Nucleus accumbens (tissue), 56 donors: Measurements from ENCODE around the gene AKAP10.
"Not testable (repeated sequence)": the region's sequence is repeated elsewhere in the genome, so short reads cannot be mapped to it uniquely, and the experiment has no call there.

ENCODE experiments used
- DNase-seq, 56 donors: peaks; one replicate each; lab custom pipeline; 2025; lab: John Stamatoyannopoulos, UW

Gene AKAP10

DNA sequence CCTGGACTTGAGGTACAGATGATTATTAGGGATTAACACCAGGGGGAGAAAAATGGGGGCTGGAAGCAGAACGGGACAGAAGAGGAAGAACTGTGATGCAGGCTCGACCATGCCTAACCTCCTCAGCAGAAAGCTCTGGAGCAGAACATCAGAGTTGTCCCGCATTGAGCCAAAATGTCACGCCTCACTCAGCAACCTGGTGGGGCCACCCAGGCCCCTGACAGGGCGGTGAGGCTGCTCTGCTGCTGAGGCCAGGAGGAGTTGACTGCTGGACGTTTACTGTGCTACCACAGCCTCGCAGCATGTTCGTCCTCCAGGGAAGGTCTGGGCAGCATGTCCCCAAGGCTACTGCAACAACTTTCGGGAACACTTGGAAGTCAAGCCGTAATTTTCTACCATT lies 103.4 kb downstream of the AKAP10 start:
- no peak for DNase-seq

DNA sequence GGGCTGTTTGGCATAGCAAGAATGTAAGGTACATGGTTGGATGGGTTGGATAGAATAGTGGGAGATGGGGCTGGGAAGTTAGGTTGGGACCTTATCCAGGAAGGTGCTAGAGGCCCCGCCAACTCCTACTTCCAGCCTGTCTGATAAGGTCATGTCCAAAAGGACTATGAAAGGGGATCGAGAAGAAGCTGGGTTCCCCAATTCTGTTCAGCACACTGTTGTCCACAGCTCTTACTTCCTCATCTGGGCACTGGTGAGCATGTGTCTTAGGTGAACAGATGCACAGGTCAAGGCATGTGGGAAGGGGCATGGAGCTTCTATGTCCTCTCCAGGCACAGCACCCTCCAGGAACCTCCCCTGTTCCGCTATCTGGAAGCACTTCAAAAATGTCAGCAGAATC lies 104.3 kb downstream of the AKAP10 start:
- no peak for DNase-seq

GRCh38 chr17:19868079-19868395 lies 109.6 kb downstream of the AKAP10 start:
- DNase-seq: peak in 11 of 56 donors; percentile 23 to 78 (median 54)

GRCh38 chr17:19867329-19868078 lies 110.1 kb downstream of the AKAP10 start, which contains the start of gene ULK2:
Gene ULK2 (minus strand): TSS chr17:19867936. CDS start chr17:19867417, 519 bp downstream.
- peak in 47 of 56 donors; percentile 22 to 81 (median 58) for DNase-seq

GRCh38 chr17:19867079-19867328 lies 110.6 kb downstream of the AKAP10 start:
- peak in 45 of 56 donors; percentile 24 to 77 (median 55) for DNase-seq

- DNase-seq: no peak
Observed at GRCh38 chr17:19865021-19865420, 112.6 kb downstream of the AKAP10 start.

DNA sequence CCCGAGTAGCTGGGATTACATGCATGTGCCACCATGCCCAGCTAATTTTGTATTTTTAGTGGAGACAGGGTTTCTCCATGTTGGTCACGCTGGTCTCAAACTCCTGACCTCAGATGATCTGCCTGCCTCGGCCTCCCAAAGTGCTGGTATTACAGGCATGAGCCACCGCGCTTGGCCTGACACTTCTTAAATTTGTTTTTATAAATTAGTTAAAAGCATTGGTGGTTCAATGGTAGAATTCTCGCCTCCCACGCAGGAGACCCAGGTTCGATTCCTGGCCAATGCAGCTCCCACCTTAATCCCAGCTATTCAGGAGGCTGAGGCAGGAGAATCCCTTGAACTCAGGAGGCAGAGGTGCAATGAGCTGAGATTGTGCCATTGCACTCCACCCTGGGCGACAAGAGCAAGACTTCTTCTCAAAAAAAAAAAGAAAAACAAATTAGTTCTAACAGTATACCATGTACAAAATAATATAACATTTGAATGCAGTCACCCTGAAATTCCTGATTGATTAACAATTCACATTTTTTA lies 116.9 kb downstream of the AKAP10 start:
- DNase-seq: not testable (repeated sequence)

GRCh38 chr17:19857640-19858039 lies 120.0 kb downstream of the AKAP10 start:
- DNase-seq: no peak
